Lung (tissue), 12 donors: ENCODE data around the gene SPSB4. TPM values are rescaled to one million over a fixed set of nuclear protein-coding genes. Genes with fewer than 3 reads are reported as not detected.
"Not testable (repeated sequence)": the region's sequence is repeated elsewhere in the genome, so short reads cannot be mapped to it uniquely, and the experiment has no call there.

Experiments
- ATAC-seq: fragments of 200-7000 bp; cut with Tn5 transposase; one replicate; pipeline ENCODE4 v1.9.1; 2020; ENCODE audit warnings: moderate number of reproducible peaks; ENCODE audit not compliant: insufficient read depth, low FRiP score
- DNase-seq, 3 donors: peaks; one replicate each; pipeline ENCODE4 v3.0.0-alpha.2; 2013 to 2017
- H3K27ac ChIP-seq, 2 donors: one replicate each; pipeline ENCODE4 v1.5.1; 2013; ENCODE audit warnings: mild to moderate bottlenecking in 2 of 2, moderate library complexity in 2 of 2, control low read depth in 1 of 2, inconsistent platforms in 1 of 2, low read depth in 1 of 2, low read length in 1 of 2
- H3K27me3 ChIP-seq, 3 donors: one replicate each; pipeline ENCODE4 v1.5.1; 2013; ENCODE audit warnings: low read length in 2 of 3; ENCODE audit not compliant: control insufficient read depth in 3 of 3, insufficient read depth in 3 of 3
- H3K36me3 ChIP-seq, 4 donors: one replicate each; pipeline ENCODE4 v1.5.1; 2013; ENCODE audit warnings: low read length in 4 of 4, mild to moderate bottlenecking in 1 of 4, moderate library complexity in 1 of 4; ENCODE audit not compliant: control insufficient read depth in 4 of 4, insufficient read depth in 4 of 4
- H3K4me1 ChIP-seq, 5 donors: one replicate each; pipeline ENCODE4 v1.5.1; 2013; ENCODE audit warnings: low read length in 5 of 5, mild to moderate bottlenecking in 2 of 5, moderate library complexity in 1 of 5; ENCODE audit not compliant: control insufficient read depth in 5 of 5, insufficient read depth in 5 of 5
- H3K4me3 ChIP-seq: one replicate; pipeline ENCODE4 v1.5.1; 2013; ENCODE audit warnings: mild to moderate bottlenecking, control low read depth, moderate library complexity
- H3K9ac ChIP-seq, 2 donors: one replicate each; pipeline ENCODE4 v1.5.1; 2013; ENCODE audit warnings: low read length in 2 of 2, control low read depth in 1 of 2; ENCODE audit not compliant: insufficient read depth in 1 of 2
- H3K9me3 ChIP-seq, 4 donors: one replicate each; pipeline ENCODE4 v1.5.1; 2013; ENCODE audit warnings: low read length in 3 of 4, mild to moderate bottlenecking in 1 of 4, moderate library complexity in 1 of 4; ENCODE audit not compliant: control insufficient read depth in 4 of 4, insufficient read depth in 3 of 4
- WGBS, 2 donors: extraction: QIAGEN DNeasy Blood & Tissue Kit; methylation state at CpG; one replicate each; pipeline ENCODE4 v1.1.7; 2013; 5-methylcytosine and 5-hydroxymethylcytosine counted together
- polyA plus RNA-seq, 2 donors: library from polyadenylated mRNA; stranded (reverse); fragments of 200-250 nt; gene quantifications; one replicate each; pipeline ENCODE4 v1.2.1, GENCODE V29; 2013
- total RNA-seq, 2 donors: library from RNA; depleted of rRNA in 1 of 2; stranded (reverse); fragments of >200 nt in 1 of 2; gene quantifications; one replicate each; pipeline ENCODE4 v1.2.1, GENCODE V29; 2014 to 2021
- TF ChIP-seq, protein P1 (sequence below): IDR thresholded peaks from 2 replicates; pipeline ENCODE4 v1.5.1; 2012; ENCODE audit warnings: mild to moderate bottlenecking; ENCODE audit errors: control extremely low read depth, extremely low read depth
- donor health status: control.
- donor health status: control.
- donor health status: Bipolar disorder and iron deficiency.
- donor health status: healthy.
- donor health status: DM: yes; HTN: yes; CAD: no.

The SPSB4 gene
- total and polyA plus RNA-seq, 4 donors, result 0.25 to 4.4 (median 1.5) TPM

GRCh38 chr3:141015481-141015880 lies 35.7 kb upstream of the SPSB4 start:
- TF ChIP-seq, protein P1, sequence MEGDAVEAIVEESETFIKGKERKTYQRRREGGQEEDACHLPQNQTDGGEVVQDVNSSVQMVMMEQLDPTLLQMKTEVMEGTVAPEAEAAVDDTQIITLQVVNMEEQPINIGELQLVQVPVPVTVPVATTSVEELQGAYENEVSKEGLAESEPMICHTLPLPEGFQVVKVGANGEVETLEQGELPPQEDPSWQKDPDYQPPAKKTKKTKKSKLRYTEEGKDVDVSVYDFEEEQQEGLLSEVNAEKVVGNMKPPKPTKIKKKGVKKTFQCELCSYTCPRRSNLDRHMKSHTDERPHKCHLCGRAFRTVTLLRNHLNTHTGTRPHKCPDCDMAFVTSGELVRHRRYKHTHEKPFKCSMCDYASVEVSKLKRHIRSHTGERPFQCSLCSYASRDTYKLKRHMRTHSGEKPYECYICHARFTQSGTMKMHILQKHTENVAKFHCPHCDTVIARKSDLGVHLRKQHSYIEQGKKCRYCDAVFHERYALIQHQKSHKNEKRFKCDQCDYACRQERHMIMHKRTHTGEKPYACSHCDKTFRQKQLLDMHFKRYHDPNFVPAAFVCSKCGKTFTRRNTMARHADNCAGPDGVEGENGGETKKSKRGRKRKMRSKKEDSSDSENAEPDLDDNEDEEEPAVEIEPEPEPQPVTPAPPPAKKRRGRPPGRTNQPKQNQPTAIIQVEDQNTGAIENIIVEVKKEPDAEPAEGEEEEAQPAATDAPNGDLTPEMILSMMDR, result no peak
- 89 to 91% methylated on average over 3 of the region's 3 CpGs for WGBS, 2 donors
- no peak overlapping the region for H3K27ac ChIP-seq

DNA sequence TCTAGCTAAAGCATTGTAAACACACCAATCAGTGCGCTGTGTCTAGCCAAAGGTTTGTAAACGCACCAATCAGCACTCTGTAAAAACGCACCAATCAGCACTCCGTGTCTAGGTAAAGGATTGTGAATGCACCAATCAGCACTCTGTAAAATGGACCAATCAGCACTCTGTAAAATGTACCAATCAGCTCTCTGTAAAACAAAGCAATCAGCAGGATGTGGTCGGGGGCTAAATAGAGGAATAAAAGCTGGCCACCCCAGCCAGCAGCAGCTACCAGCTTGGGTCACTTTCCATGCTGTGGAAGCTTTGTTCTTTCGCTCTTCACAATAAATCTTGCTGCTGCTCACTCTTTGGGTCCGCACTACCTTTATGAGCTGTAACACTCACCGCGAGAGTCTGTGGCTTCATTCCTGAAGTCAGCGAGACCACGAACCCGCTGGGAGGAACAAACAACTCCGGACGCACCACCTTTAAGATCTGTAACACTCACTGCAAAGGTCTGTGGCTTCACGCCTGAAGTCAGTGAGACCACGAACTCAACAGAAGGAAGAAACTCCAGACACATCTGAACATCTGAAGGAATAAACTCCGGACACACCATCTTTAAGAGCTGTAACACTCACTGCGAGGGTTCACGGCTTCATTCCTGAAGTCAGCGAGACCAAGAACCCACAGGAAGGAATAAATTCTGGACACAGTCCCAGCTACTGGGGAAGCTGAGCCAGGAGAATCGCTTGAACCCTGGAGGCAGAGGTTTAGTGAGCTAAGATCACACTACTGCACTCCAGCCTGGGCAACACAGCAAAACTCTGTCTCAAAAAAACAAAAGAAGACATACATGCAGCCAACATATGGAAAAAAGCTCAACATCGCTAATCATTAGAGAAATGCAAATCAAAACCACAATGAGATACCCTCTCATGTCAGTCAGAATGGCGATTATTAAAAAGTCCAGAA lies 33.5 kb upstream of the SPSB4 start:
- not testable (repeated sequence) for H3K4me3 ChIP-seq, H3K27ac ChIP-seq, H3K9me3 ChIP-seq, H3K27me3 ChIP-seq, H3K9ac ChIP-seq, DNase-seq, ATAC-seq, H3K36me3 ChIP-seq, H3K4me1 ChIP-seq
- 65 to 75% methylated on average over 23 of the region's 23 CpGs for WGBS, 2 donors

More at GRCh38 chr3:141015481-141015880, 35.7 kb upstream of the SPSB4 start:
- Histone ChIP-seq H3K36me3 (no peaks in the 10 kb centered on the region), H3K9me3 (no peaks in the 10 kb centered on the region), H3K4me1 (peaks cover 0 to 3% (median 0%) of the 10 kb centered on the region in 5 donors), H3K27me3 (peaks cover 0 to 4% (median 0%) of the 10 kb centered on the region in 3 donors), H3K9ac (no peak overlapping the region), H3K4me3 (no peak overlapping the region)
- no peak for ATAC-seq
- DNase-seq, result no peak

- Histone ChIP-seq H3K36me3 (no peaks in the 10 kb centered on the region), H3K4me1 (peaks cover 0 to 1% (median 0%) of the 10 kb centered on the region in 5 donors), H3K9me3 (no peaks in the 10 kb centered on the region), H3K9ac (no peak overlapping the region), H3K27me3 (no peaks in the 10 kb centered on the region), H3K27ac (no peak overlapping the region), H3K4me3 (no peak overlapping the region)
- DNase-seq (no peak), ATAC-seq (no peak)
- 94 to 97% methylated on average over 19 of the region's 19 CpGs for WGBS, 2 donors
- TF ChIP-seq, protein P1, result no peak
Observed at GRCh38 chr3:141019244-141019643, 31.9 kb upstream of the SPSB4 start.

GRCh38 chr3:141020143-141020830 lies 30.9 kb upstream of the SPSB4 start:
- no peak overlapping the region for H3K9ac ChIP-seq
- TF ChIP-seq, protein P1, result no peak
- 81 to 95% methylated on average over 5 of the region's 5 CpGs for WGBS, 2 donors
- no peak overlapping the region for H3K4me3 ChIP-seq
- DNase-seq (no peak), ATAC-seq (no peak)
- no peak overlapping the region for H3K27ac ChIP-seq
- no peaks in the 10 kb centered on the region for H3K27me3 ChIP-seq
- H3K36me3 ChIP-seq, result no peaks in the 10 kb centered on the region
- H3K9me3 ChIP-seq, result no peaks in the 10 kb centered on the region
- H3K4me1 ChIP-seq, result peaks cover 0 to 1% (median 0%) of the 10 kb centered on the region in 5 donors
